ENCODE results near the gene MICAL1.

DNA sequence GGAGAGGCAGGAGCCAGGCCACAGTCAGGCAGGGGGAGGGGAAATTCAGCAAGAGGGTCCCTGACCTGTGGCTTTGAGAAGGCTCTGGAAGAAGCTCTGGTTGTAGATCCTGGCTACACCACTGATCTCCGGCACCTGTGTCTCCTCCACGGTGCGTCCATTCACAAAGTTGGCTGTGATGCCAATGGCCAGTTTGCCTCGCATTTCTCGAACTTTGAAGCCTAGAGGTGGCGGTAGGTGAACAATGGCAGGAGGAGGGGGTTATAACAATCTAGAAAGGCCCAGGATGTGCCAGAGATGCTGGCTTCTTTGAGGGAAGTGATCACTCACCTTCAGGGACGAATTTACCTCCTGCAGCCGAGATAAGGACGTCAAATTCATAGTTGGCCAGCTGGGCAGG, 3.4 kb downstream of the MICAL1 start:
- TF ChIP-seq PRDM15 (CRISPR knock-in tag; IDR thresholded peaks at IDR 0.05) (no peak), EGR1 (IDR thresholded peaks at IDR 0.05; ENCODE audit: borderline replicate concordance in 1 of 2, low read depth in 2 of 2, low read length in 2 of 2) (no peak), CTCF (IDR thresholded peaks at IDR 0.05 in 2 of 3, conservative IDR thresholded peaks at IDR 0.05 in 1 of 3; ENCODE audit: control insufficient read depth in 2 of 3, extremely low read depth in 1 of 3, insufficient read depth in 1 of 3, low read depth in 3 of 3, low read length in 3 of 3) (no peak), JUNB (IDR thresholded peaks at IDR 0.05) (no peak)
- TF ChIP-seq, protein P1, sequence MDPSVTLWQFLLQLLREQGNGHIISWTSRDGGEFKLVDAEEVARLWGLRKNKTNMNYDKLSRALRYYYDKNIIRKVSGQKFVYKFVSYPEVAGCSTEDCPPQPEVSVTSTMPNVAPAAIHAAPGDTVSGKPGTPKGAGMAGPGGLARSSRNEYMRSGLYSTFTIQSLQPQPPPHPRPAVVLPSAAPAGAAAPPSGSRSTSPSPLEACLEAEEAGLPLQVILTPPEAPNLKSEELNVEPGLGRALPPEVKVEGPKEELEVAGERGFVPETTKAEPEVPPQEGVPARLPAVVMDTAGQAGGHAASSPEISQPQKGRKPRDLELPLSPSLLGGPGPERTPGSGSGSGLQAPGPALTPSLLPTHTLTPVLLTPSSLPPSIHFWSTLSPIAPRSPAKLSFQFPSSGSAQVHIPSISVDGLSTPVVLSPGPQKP (IDR thresholded peaks at IDR 0.05; ENCODE audit: low read depth, low read length): no peak

Measured in GM12878 (cell line).